IMR-90 (cell line): ENCODE results near the gene PLCH1. TPM values are rescaled to one million over a fixed set of nuclear protein-coding genes. Genes with fewer than 3 reads are reported as not detected.

ENCODE experiments used
- ATAC-seq: fragments of 200-7000 bp; cut with Tn5 transposase; 2 replicates; pipeline ENCODE4 v1.9.1; 2020; ENCODE audit warnings: low read depth, mild to moderate bottlenecking, moderate library complexity
- BruUV-seq: library from RNA; stranded (reverse); fragments of 400-500 nt; replicated peaks from 2 replicates; lab custom pipeline; 2021; lab: Mats Ljungman, UMichigan
- CTCF ChIA-PET: fragments of 300-600 bp; formaldehyde crosslinking; extraction: SDS; loops from one replicate; lab custom pipeline; 2021; ENCODE audit warnings: antibody characterized with exemption; lab: Yijun Ruan, JAX
- POLR2A ChIA-PET: fragments of 300-600 bp; sonication (Branson Sonifier 250); formaldehyde crosslinking; loops from one replicate; lab custom pipeline; 2022; ENCODE audit warnings: antibody characterized with exemption; ENCODE audit not compliant: unreplicated experiment; lab: Charles Lee
- DNase-seq: peaks from one replicate; pipeline ENCODE4 v3.0.0; 2013
- H2AFZ ChIP-seq: replicated peaks from 2 replicates; pipeline ENCODE3; 2013; ENCODE audit warnings: low read length, mild to moderate bottlenecking; ENCODE audit not compliant: poor library complexity
- H2AK5ac ChIP-seq: 2 replicates; pipeline ENCODE4 v1.6.1; 2013; ENCODE audit warnings: low read depth, low read length, inconsistent platforms
- H2AK9ac ChIP-seq: replicated peaks from 2 replicates; pipeline ENCODE3; 2013; ENCODE audit warnings: mild to moderate bottlenecking, low read depth, low read length, moderate library complexity; ENCODE audit not compliant: poor library complexity
- H2BK120ac ChIP-seq: 2 replicates; pipeline ENCODE4 v1.6.1; 2013; ENCODE audit warnings: low read depth, low read length, inconsistent platforms
- H2BK15ac ChIP-seq: 3 replicates; pipeline ENCODE4 v1.6.1; 2013; ENCODE audit warnings: low read depth, low read length, inconsistent platforms
- H2BK20ac ChIP-seq: 2 replicates; pipeline ENCODE4 v1.6.1; 2013; ENCODE audit warnings: low read depth, mild to moderate bottlenecking, inconsistent platforms, low read length, moderate library complexity
- H2BK5ac ChIP-seq: 2 replicates; pipeline ENCODE4 v1.6.1; 2013; ENCODE audit warnings: mild to moderate bottlenecking, low read depth, low read length, inconsistent platforms; ENCODE audit not compliant: poor library complexity, severe bottlenecking
- H3K14ac ChIP-seq: replicated peaks from 2 replicates; pipeline ENCODE4 v1.6.1; 2013; ENCODE audit warnings: low read depth, low read length, inconsistent platforms
- H3K18ac ChIP-seq: 2 replicates; pipeline ENCODE4 v1.6.1; 2013; ENCODE audit warnings: low read depth, low read length, control low read depth
- H3K23ac ChIP-seq: 2 replicates; pipeline ENCODE4 v1.6.1; 2013; ENCODE audit warnings: low read depth, low read length, inconsistent platforms
- H3K27ac ChIP-seq: 2 replicates; pipeline ENCODE4 v1.5.1; 2013; ENCODE audit warnings: mild to moderate bottlenecking, control low read depth, low read length; ENCODE audit not compliant: insufficient read depth
- H3K27me3 ChIP-seq: 2 replicates; pipeline ENCODE4 v1.6.1; 2013; ENCODE audit warnings: low read length; ENCODE audit not compliant: control insufficient read depth, insufficient read depth
- H3K36me3 ChIP-seq: 2 replicates; pipeline ENCODE4 v1.6.1; 2013; ENCODE audit warnings: low read length, mixed read lengths; ENCODE audit not compliant: control insufficient read depth, insufficient read depth
- H3K4ac ChIP-seq: 2 replicates; pipeline ENCODE4 v1.6.1; 2013; ENCODE audit warnings: low read depth, low read length, inconsistent platforms
- H3K4me1 ChIP-seq: 2 replicates; pipeline ENCODE4 v1.6.1; 2013; ENCODE audit warnings: low read length, mixed read lengths; ENCODE audit not compliant: control insufficient read depth, insufficient read depth
- H3K4me2 ChIP-seq: 2 replicates; pipeline ENCODE4 v1.6.1; 2013; ENCODE audit warnings: low read depth, mild to moderate bottlenecking, control low read depth, low read length, moderate library complexity
- H3K4me3 ChIP-seq: 2 replicates; pipeline ENCODE4 v1.5.1; 2013; ENCODE audit warnings: low read depth, mild to moderate bottlenecking, control low read depth, low read length, moderate library complexity; ENCODE audit not compliant: insufficient read depth
- H3K56ac ChIP-seq: 2 replicates; pipeline ENCODE4 v1.6.1; 2013; ENCODE audit warnings: low read length, inconsistent platforms; ENCODE audit not compliant: insufficient read depth; ENCODE audit errors: extremely low read depth
- H3K79me1 ChIP-seq, 2 experiments: 2 replicates each; pipeline ENCODE4 v1.6.1; 2013; ENCODE audit warnings: low read length in 2 of 2, inconsistent platforms in 1 of 2, low read depth in 1 of 2
- H3K9ac ChIP-seq: 2 replicates; pipeline ENCODE4 v1.6.1; 2013; ENCODE audit warnings: low read depth, low read length, control low read depth
- H3K9me1 ChIP-seq: 2 replicates; pipeline ENCODE4 v1.6.1; 2013; ENCODE audit warnings: low read length, inconsistent platforms; ENCODE audit not compliant: insufficient read depth
- H3K9me3 ChIP-seq: 2 replicates; pipeline ENCODE4 v1.6.1; 2013; ENCODE audit warnings: low read length; ENCODE audit not compliant: control insufficient read depth, insufficient read depth
- H4K20me1 ChIP-seq: 2 replicates; pipeline ENCODE4 v1.6.1; 2013; ENCODE audit warnings: low read length, inconsistent platforms; ENCODE audit not compliant: insufficient read depth
- H4K5ac ChIP-seq: 2 replicates; pipeline ENCODE4 v1.6.1; 2013; ENCODE audit warnings: mild to moderate bottlenecking, low read depth, low read length, control low read depth
- H4K8ac ChIP-seq, 2 experiments: 2 replicates each; pipeline ENCODE4 v1.6.1; 2013; ENCODE audit warnings: low read depth in 2 of 2, low read length in 2 of 2, control low read depth in 1 of 2, inconsistent platforms in 1 of 2
- H4K91ac ChIP-seq: 2 replicates; pipeline ENCODE4 v1.6.1; 2013; ENCODE audit warnings: low read depth, low read length, inconsistent platforms; ENCODE audit not compliant: insufficient read depth
- BHLHE40 ChIP-seq: fragments of 150-350 bp; IDR thresholded peaks from 2 replicates; pipeline ENCODE4 v1.6.1; 2016; ENCODE audit warnings: mild to moderate bottlenecking, low read depth, low read length
- CEBPB ChIP-seq: IDR thresholded peaks from 2 replicates; pipeline ENCODE4 v1.6.1; 2012; ENCODE audit warnings: low read depth, low read length, improper control_type of control experiment
- CHD1 ChIP-seq: IDR thresholded peaks from 2 replicates; pipeline ENCODE4 v1.6.1; 2012; ENCODE audit warnings: low read depth, low read length, improper control_type of control experiment
- CTCF ChIP-seq: conservative IDR thresholded peaks from 2 replicates; pipeline ENCODE4 v1.5.1; 2012; ENCODE audit warnings: mild to moderate bottlenecking, low read depth, low read length, improper control_type of control experiment
- ELK1 ChIP-seq: fragments of 150-350 bp; IDR thresholded peaks from 2 replicates; pipeline ENCODE4 v1.6.1; 2016; ENCODE audit warnings: low read depth, mild to moderate bottlenecking, low read length, moderate library complexity, borderline replicate concordance
- FOS ChIP-seq: fragments of 150-350 bp; IDR thresholded peaks from 2 replicates; pipeline ENCODE4 v1.6.1; 2016; ENCODE audit warnings: low read depth, low read length
- MAFK ChIP-seq: IDR thresholded peaks from 2 replicates; pipeline ENCODE4 v1.6.1; 2012; ENCODE audit warnings: low read depth, low read length, improper control_type of control experiment
- MAZ ChIP-seq: IDR thresholded peaks from 2 replicates; pipeline ENCODE4 v1.6.1; 2012; ENCODE audit warnings: low read depth, mild to moderate bottlenecking, low read length, improper control_type of control experiment, moderate library complexity, borderline replicate concordance
- NFE2L2 ChIP-seq: fragments of 150-350 bp; IDR thresholded peaks from 2 replicates; pipeline ENCODE4 v1.6.1; 2016; ENCODE audit warnings: low read depth, mild to moderate bottlenecking, low read length
- POLR2A ChIP-seq: IDR thresholded peaks from 2 replicates; pipeline ENCODE4 v1.6.1; 2012; ENCODE audit warnings: mild to moderate bottlenecking, low read depth, low read length
- RAD21 ChIP-seq: IDR thresholded peaks from 2 replicates; pipeline ENCODE4 v1.6.1; 2012; ENCODE audit warnings: low read length, improper control_type of control experiment
- RCOR1 ChIP-seq: IDR thresholded peaks from 2 replicates; pipeline ENCODE4 v1.6.1; 2012; ENCODE audit warnings: mild to moderate bottlenecking, low read length, improper control_type of control experiment; ENCODE audit not compliant: insufficient replicate concordance
- SMC3 ChIP-seq: fragments of 150-350 bp; IDR thresholded peaks from 2 replicates; pipeline ENCODE4 v1.6.1; 2016; ENCODE audit warnings: low read depth, mild to moderate bottlenecking, antibody characterized with exemption, low read length, moderate library complexity
- WGBS, 2 experiments: methylation state at CpG; one replicate each; pipeline versions ENCODE4 v1.1.5 to v1.1.7; 2013; ENCODE audit warnings: missing lambda C conversion rate in 2 of 2; ENCODE audit not compliant: insufficient read length in 1 of 2; ENCODE audit errors: extremely low coverage in 2 of 2; 5-methylcytosine and 5-hydroxymethylcytosine counted together
- dilution Hi-C: fragments of 300-500 bp; cut with HindIII; formaldehyde crosslinking; loops from one replicate; pipeline ENCODE4 v1.14.3; 2018; ENCODE audit warnings: low sequenced_read_pairs; ENCODE audit not compliant: unreplicated experiment
- in situ Hi-C: fragments of 300-500 bp; cut with MboI; formaldehyde crosslinking; loops from 3 replicates; pipeline ENCODE4 v1.14.3; 2019; ENCODE audit warnings: low sequenced_read_pairs, inconsistent platforms, mixed read lengths
- intact Hi-C: fragments of 100-400 bp; cut with micrococcal nuclease; formaldehyde crosslinking; loops from 2 replicates; pipeline ENCODE4 v1.10.0; 2022
- polyA plus RNA-seq, 3 experiments: library from polyadenylated mRNA; depleted of rRNA; stranded (reverse); fragments of >200 nt; gene quantifications; 2 replicates each; pipeline ENCODE4 v1.2.3, GENCODE V29; 2012; ENCODE audit warnings: low replicate concordance in 1 of 3
- total RNA-seq: library from RNA; depleted of rRNA; stranded (reverse); fragments of >200 nt; gene quantifications from 2 replicates; pipeline ENCODE4 v1.2.3, GENCODE V29; 2012

PLCH1 gene
- total and polyA plus RNA-seq, 2 of the 4 experiments (the other 2 are of a cell fraction) = not detected

- no peak for DNase-seq
- no CpG with 5 or more reads among the region's 3 CpGs for WGBS, 2 experiments
- no TSS peak for BruUV-seq
- H3K27me3 ChIP-seq = peaks cover 1% of the 10 kb centered on the region; the same call in 1 of the 2 replicates
- no peak overlapping the region for H3K27ac ChIP-seq
- no peaks in the 10 kb centered on the region for H3K4me1 ChIP-seq
- no peak overlapping the region for H3K9ac ChIP-seq
- CTCF ChIA-PET = interaction anchor here (1.2 kb wide), 1 partner anchor 578 kb away, joined by 3 read pairs; no protein-coding TSS in a partner anchor
- H4K91ac ChIP-seq = no peak overlapping the region
- H2AFZ ChIP-seq = no peak overlapping the region
- H3K56ac ChIP-seq = no peak overlapping the region
- no peak overlapping the region for H3K4me3 ChIP-seq
- no peaks in the 10 kb centered on the region for H3K9me3 ChIP-seq
- H3K79me1 ChIP-seq = no peaks in the 10 kb centered on the region
- H2BK5ac ChIP-seq = no peak overlapping the region
- no peak overlapping the region for H3K23ac ChIP-seq
- no peak overlapping the region for H3K4me2 ChIP-seq
- H3K4ac ChIP-seq = no peak overlapping the region
- H4K20me1 ChIP-seq = no peaks in the 10 kb centered on the region
- no peaks in the 10 kb centered on the region for H3K9me1 ChIP-seq
- no peak overlapping the region for H3K18ac ChIP-seq
- POLR2A ChIA-PET = no interaction called here
- in situ Hi-C loops (loop anchor here (25.0 kb wide), 1 partner anchor 774 kb away; no protein-coding TSS in a partner anchor), intact Hi-C loops (no loop called here), dilution Hi-C loops (no loop called here)
- no peak overlapping the region for H2BK120ac ChIP-seq
- H2AK9ac ChIP-seq = no peak overlapping the region
- no peak overlapping the region for H4K8ac ChIP-seq
- TF ChIP-seq NFE2L2 (no peak), MAFK (no peak), POLR2A (no peak), ELK1 (no peak), SMC3 (no peak), BHLHE40 (no peak), CTCF (no peak), RCOR1 (no peak), MAZ (no peak), FOS (no peak), RAD21 (no peak), CHD1 (no peak), CEBPB (no peak)
- ATAC-seq = no peak
- H3K36me3 ChIP-seq = no peaks in the 10 kb centered on the region
- no peak overlapping the region for H3K14ac ChIP-seq
- H2BK20ac ChIP-seq = no peak overlapping the region
- H4K5ac ChIP-seq = no peak overlapping the region
- H2AK5ac ChIP-seq = no peak overlapping the region
- no peak overlapping the region for H2BK15ac ChIP-seq
Observed at GRCh38 chr3:155335724-155336354, 409.0 kb downstream of the PLCH1 start.
